IPS-15b (cell line): ENCODE results near the gene PLXNA1.

Source experiments
- H3K27me3 ChIP-seq: one replicate; pipeline ENCODE4 v1.6.1; 2013; ENCODE audit warnings: low read length; ENCODE audit not compliant: control insufficient read depth, insufficient read depth
- H3K36me3 ChIP-seq: one replicate; pipeline ENCODE4 v1.6.1; 2013; ENCODE audit warnings: low read length; ENCODE audit not compliant: control insufficient read depth, insufficient read depth
- H3K4me1 ChIP-seq: one replicate; pipeline ENCODE4 v1.6.1; 2013; ENCODE audit warnings: mild to moderate bottlenecking, low read length; ENCODE audit not compliant: control insufficient read depth, insufficient read depth
- H3K4me3 ChIP-seq: one replicate; pipeline ENCODE4 v1.5.1; 2013; ENCODE audit warnings: low read depth, low read length
- H3K9ac ChIP-seq: one replicate; pipeline ENCODE4 v1.6.1; 2013; ENCODE audit warnings: low read depth, mild to moderate bottlenecking, low read length
- H3K9me3 ChIP-seq: one replicate; pipeline ENCODE4 v1.6.1; 2013; ENCODE audit warnings: mild to moderate bottlenecking, low read length; ENCODE audit not compliant: control insufficient read depth, insufficient read depth

Gene PLXNA1

GRCh38 chr3:127019449-127019848 is 36.5 kb downstream of the PLXNA1 start:
- Histone ChIP-seq H3K27me3 (no peaks in the 10 kb centered on the region), H3K9me3 (no peaks in the 10 kb centered on the region), H3K9ac (no peak overlapping the region), H3K4me1 (no peaks in the 10 kb centered on the region), H3K4me3 (no peak overlapping the region), H3K36me3 (peaks cover 74% of the 10 kb centered on the region)

- peaks cover 70% of the 10 kb centered on the region for H3K36me3 ChIP-seq
- no peaks in the 10 kb centered on the region for H3K27me3 ChIP-seq
- H3K9me3 ChIP-seq: no peaks in the 10 kb centered on the region
- H3K9ac ChIP-seq: no peak overlapping the region
- no peak overlapping the region for H3K4me3 ChIP-seq
- no peaks in the 10 kb centered on the region for H3K4me1 ChIP-seq
These were observed 37.6 kb downstream of the PLXNA1 start for GRCh38 chr3:127020543-127020942.

GRCh38 chr3:127022849-127023248 is 39.9 kb downstream of the PLXNA1 start:
- Histone ChIP-seq H3K27me3 (no peaks in the 10 kb centered on the region), H3K4me3 (no peak overlapping the region), H3K9me3 (no peaks in the 10 kb centered on the region), H3K9ac (no peak overlapping the region), H3K4me1 (no peaks in the 10 kb centered on the region), H3K36me3 (peaks cover 56% of the 10 kb centered on the region)

GRCh38 chr3:127025456-127025855 is 42.5 kb downstream of the PLXNA1 start:
- peaks cover 59% of the 10 kb centered on the region for H3K36me3 ChIP-seq
- H3K27me3 ChIP-seq: no peaks in the 10 kb centered on the region
- H3K9ac ChIP-seq: no peak overlapping the region
- H3K4me1 ChIP-seq: no peaks in the 10 kb centered on the region
- H3K4me3 ChIP-seq: no peak overlapping the region
- H3K9me3 ChIP-seq: no peaks in the 10 kb centered on the region

- Histone ChIP-seq H3K36me3 (peaks cover 57% of the 10 kb centered on the region), H3K4me1 (no peaks in the 10 kb centered on the region), H3K4me3 (no peak overlapping the region), H3K9me3 (no peaks in the 10 kb centered on the region), H3K27me3 (no peaks in the 10 kb centered on the region), H3K9ac (no peak overlapping the region)
These were observed 43.1 kb downstream of the PLXNA1 start for GRCh38 chr3:127026036-127026435.

GRCh38 chr3:127026661-127027060 is 43.7 kb downstream of the PLXNA1 start:
- Histone ChIP-seq H3K36me3 (peaks cover 51% of the 10 kb centered on the region), H3K4me1 (no peaks in the 10 kb centered on the region), H3K27me3 (no peaks in the 10 kb centered on the region)

GRCh38 chr3:127027061-127027735 is 44.3 kb downstream of the PLXNA1 start:
- no peaks in the 10 kb centered on the region for H3K9me3 ChIP-seq
- H3K4me3 ChIP-seq: no peak overlapping the region
- no peaks in the 10 kb centered on the region for H3K4me1 ChIP-seq
- peaks cover 51% of the 10 kb centered on the region for H3K36me3 ChIP-seq
- H3K9ac ChIP-seq: no peak overlapping the region
- no peaks in the 10 kb centered on the region for H3K27me3 ChIP-seq

More at GRCh38 chr3:127026661-127027060, 43.7 kb downstream of the PLXNA1 start:
- H3K9ac ChIP-seq: no peak overlapping the region
- no peak overlapping the region for H3K4me3 ChIP-seq
- no peaks in the 10 kb centered on the region for H3K9me3 ChIP-seq

GRCh38 chr3:127027811-127028548 is 45.1 kb downstream of the PLXNA1 start:
- peaks cover 51% of the 10 kb centered on the region for H3K36me3 ChIP-seq
- H3K27me3 ChIP-seq: no peaks in the 10 kb centered on the region
- no peak overlapping the region for H3K9ac ChIP-seq
- H3K4me1 ChIP-seq: no peaks in the 10 kb centered on the region
- no peak overlapping the region for H3K4me3 ChIP-seq
- H3K9me3 ChIP-seq: no peaks in the 10 kb centered on the region

GRCh38 chr3:127028781-127029657 is 46.1 kb downstream of the PLXNA1 start:
- H3K36me3 ChIP-seq: peaks cover 55% of the 10 kb centered on the region
- no peaks in the 10 kb centered on the region for H3K9me3 ChIP-seq
- no peak overlapping the region for H3K4me3 ChIP-seq
- H3K27me3 ChIP-seq: no peaks in the 10 kb centered on the region
- no peak overlapping the region for H3K9ac ChIP-seq
- no peaks in the 10 kb centered on the region for H3K4me1 ChIP-seq

GRCh38 chr3:127029658-127030507 is 47.0 kb downstream of the PLXNA1 start:
- H3K4me1 ChIP-seq: no peaks in the 10 kb centered on the region
- no peak overlapping the region for H3K9ac ChIP-seq
- peaks cover 58% of the 10 kb centered on the region for H3K36me3 ChIP-seq
- no peaks in the 10 kb centered on the region for H3K27me3 ChIP-seq
- no peaks in the 10 kb centered on the region for H3K9me3 ChIP-seq
- no peak overlapping the region for H3K4me3 ChIP-seq
